Thyroid gland (tissue), 4 donors: Measurements from ENCODE around the gene NAGS. TPM values are rescaled to one million over a fixed set of nuclear protein-coding genes. Genes with fewer than 3 reads are reported as not detected.

Experiments
- DNase-seq, 2 donors: peaks; one replicate each; pipeline ENCODE4 v3.0.0-alpha.2; 2019
- H3K27ac ChIP-seq, 3 donors: fragments of 200-600 bp; sonication (generic); 1 replicate in 2 of 3; 2 replicates in 1 of 3; pipeline ENCODE4 v1.5.1; 2016 to 2019; ENCODE audit warnings: mild to moderate bottlenecking in 1 of 3, moderate library complexity in 1 of 3
- H3K27me3 ChIP-seq: fragments of 200-600 bp; sonication (generic); one replicate; pipeline ENCODE4 v1.5.1; 2019
- H3K36me3 ChIP-seq, 2 donors: fragments of 200-600 bp; sonication (generic); one replicate each; pipeline ENCODE4 v1.5.1; 2016 to 2019
- H3K4me1 ChIP-seq, 2 donors: fragments of 200-600 bp; sonication (generic); one replicate each; pipeline ENCODE4 v1.5.1; 2017 to 2019
- H3K4me3 ChIP-seq, 3 donors: fragments of 200-600 bp; sonication (generic); replicated peaks in 1 of 3; 1 replicate in 2 of 3; 2 replicates in 1 of 3; pipeline ENCODE4 v1.5.1; 2016; ENCODE audit warnings: mild to moderate bottlenecking in 1 of 3
- H3K9me3 ChIP-seq: fragments of 200-600 bp; sonication (generic); one replicate; pipeline ENCODE4 v1.5.1; 2017
- CTCF ChIP-seq, 6 experiments: fragments of 200-600 bp in 3 of 6; fragments of 450-650 bp in 3 of 6; sonication (generic) in 3 of 6; IDR thresholded peaks; one replicate each; pipeline ENCODE4 v1.5.1; 2016 to 2019; ENCODE audit warnings: antibody characterized with exemption in 6 of 6, mild to moderate bottlenecking in 2 of 6, inconsistent platforms in 1 of 6, moderate library complexity in 1 of 6
- POLR2A ChIP-seq, 2 donors: fragments of 450-650 bp; IDR thresholded peaks; one replicate each; pipeline ENCODE4 v1.6.1; 2017; ENCODE audit warnings: antibody characterized with exemption in 2 of 2, mild to moderate bottlenecking in 2 of 2, moderate library complexity in 1 of 2
- WGBS, 2 donors: methylation state at CpG; one replicate each; pipeline ENCODE4 v1.1.5; 2017; 5-methylcytosine and 5-hydroxymethylcytosine counted together
- intact Hi-C: fragments of 100-400 bp; cut with DNase I; formaldehyde crosslinking; loops from one replicate; pipeline ENCODE4 v1.15.1; 2023
- total RNA-seq, 4 donors: library from RNA; depleted of rRNA; stranded (reverse); fragments of >200 nt; gene quantifications; one replicate each; pipeline ENCODE4 v1.2.3, GENCODE V29; 2016

The NAGS gene
- total RNA-seq, 4 donors from 2014 or later, result 11.9 to 19.2 (median 14.5) TPM

- WGBS, 2 donors, result 0% methylated on average over 21 to 27 of the region's 40 CpGs
- Histone ChIP-seq H3K4me1 (peaks cover 28 to 36% of the 10 kb centered on the region in 2 donors), H3K4me3 (peak overlapping the region; percentile 4 to 37 (median 36)), H3K36me3 (no peaks in the 10 kb centered on the region), H3K9me3 (no peaks in the 10 kb centered on the region), H3K27ac (peak overlapping the region; percentile 77 to 90 (median 86)), H3K27me3 (no peaks in the 10 kb centered on the region)
- peak; percentile 100 for DNase-seq
- intact Hi-C loops, result no loop called here
- TF ChIP-seq CTCF (IDR thresholded peaks at IDR 0.05) (peak in 5 of 6 experiments; percentile 17 to 60 (median 38)), POLR2A (IDR thresholded peaks at IDR 0.05) (peak in 1 of 2 donors; percentile 75)
Observed at GRCh38 chr17:44006598-44007345, 2.4 kb downstream of the NAGS start.

DNA sequence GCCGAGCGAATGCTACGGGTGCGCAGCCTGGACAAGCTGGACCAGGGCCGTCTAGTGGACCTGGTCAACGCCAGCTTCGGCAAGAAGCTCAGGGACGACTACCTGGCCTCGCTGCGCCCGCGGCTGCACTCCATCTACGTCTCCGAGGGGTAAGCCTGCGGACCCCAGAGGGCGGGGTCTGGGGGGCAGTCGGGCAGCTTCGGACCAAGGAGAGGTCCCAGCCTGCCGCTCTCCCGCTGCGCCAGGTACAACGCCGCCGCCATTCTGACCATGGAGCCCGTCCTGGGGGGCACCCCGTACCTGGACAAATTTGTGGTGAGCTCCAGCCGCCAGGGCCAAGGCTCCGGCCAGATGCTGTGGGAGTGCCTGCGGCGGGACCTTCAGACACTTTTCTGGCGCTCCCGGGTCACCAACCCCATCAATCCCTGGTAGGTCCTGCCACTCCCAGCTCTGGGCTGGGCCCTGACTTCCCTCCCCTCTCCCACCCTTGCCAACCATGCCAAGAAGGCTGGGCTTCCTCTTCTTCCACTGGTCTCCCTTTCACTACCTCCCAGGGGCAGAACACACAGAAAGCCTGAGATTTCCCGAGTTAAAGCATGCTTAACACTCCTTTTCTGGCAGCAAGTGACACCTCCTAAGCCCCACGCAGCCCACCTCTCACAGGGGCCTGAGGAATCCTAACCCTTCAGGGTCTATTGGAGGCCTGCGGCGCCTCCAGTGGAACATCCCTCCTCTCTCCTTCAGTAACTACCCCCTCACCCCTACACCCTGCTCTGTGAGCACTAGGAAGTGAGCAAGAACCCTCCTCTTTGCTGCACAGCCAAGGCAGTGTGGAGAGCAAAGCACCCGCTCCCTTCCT, 3.2 kb downstream of the NAGS start:
- Histone ChIP-seq H3K4me1 (peaks cover 28 to 36% of the 10 kb centered on the region in 2 donors), H3K27me3 (no peaks in the 10 kb centered on the region), H3K36me3 (no peaks in the 10 kb centered on the region), H3K4me3 (peak overlapping the region; percentile 1 to 37 (median 2)), H3K27ac (peak overlapping the region in 2 of 3 donors; percentile 35 to 71), H3K9me3 (no peaks in the 10 kb centered on the region)
- DNase-seq, result peak in 1 of 2 donors; percentile 23
- 12 to 34% methylated on average over 5 to 21 of the region's 37 CpGs for WGBS, 2 donors
- TF ChIP-seq POLR2A (IDR thresholded peaks at IDR 0.05), result no peak
- TF ChIP-seq CTCF (IDR thresholded peaks at IDR 0.05), result no peak
- intact Hi-C loops, result no loop called here

DNA sequence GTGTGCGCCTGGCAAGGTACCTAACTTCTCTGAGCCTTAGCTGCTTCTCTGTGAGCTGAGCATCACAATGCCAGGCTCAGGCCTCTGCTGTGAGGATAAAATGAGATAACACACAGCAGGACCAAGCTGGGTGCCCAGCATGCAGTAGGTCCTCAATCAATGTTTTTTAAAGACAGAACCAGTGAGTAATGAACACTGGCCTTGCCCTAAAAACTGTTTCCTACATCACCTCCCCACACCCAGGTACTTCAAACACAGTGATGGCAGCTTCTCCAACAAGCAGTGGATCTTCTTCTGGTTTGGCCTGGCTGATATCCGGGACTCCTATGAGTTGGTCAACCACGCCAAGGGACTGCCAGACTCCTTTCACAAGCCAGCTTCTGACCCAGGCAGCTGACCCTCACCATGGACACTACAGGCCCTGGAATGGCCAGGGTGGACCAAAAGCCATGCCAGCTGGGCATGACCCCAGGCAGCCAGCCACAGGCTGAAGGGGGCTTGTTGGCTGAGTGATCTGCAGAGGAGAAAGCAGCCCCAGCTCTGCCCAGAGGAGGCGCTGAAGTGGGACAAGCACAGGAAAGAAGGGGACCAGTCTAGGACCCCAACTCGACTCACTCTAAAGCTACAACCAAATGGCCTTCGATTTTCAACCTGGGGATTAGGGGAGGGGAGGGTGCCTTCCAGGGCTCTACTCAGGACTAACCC, 3.9 kb downstream of the NAGS start:
- peaks cover 28 to 36% of the 10 kb centered on the region in 2 donors for H3K4me1 ChIP-seq
- no peak overlapping the region for H3K4me3 ChIP-seq
- H3K27ac ChIP-seq, result no peak overlapping the region
- no peaks in the 10 kb centered on the region for H3K27me3 ChIP-seq
- no peak for DNase-seq
- TF ChIP-seq POLR2A (IDR thresholded peaks at IDR 0.05) (no peak), CTCF (IDR thresholded peaks at IDR 0.05) (no peak)
- intact Hi-C loops, result no loop called here
- 66 to 68% methylated on average over 4 to 5 of the region's 6 CpGs for WGBS, 2 donors
- H3K9me3 ChIP-seq, result no peaks in the 10 kb centered on the region
- no peaks in the 10 kb centered on the region for H3K36me3 ChIP-seq

GRCh38 chr17:44010966-44011647, 6.7 kb downstream of the NAGS start:
- no peaks in the 10 kb centered on the region for H3K27me3 ChIP-seq
- 55 to 63% methylated on average over 3 to 4 of the region's 4 CpGs for WGBS, 2 donors
- TF ChIP-seq POLR2A (IDR thresholded peaks at IDR 0.05) (no peak), CTCF (IDR thresholded peaks at IDR 0.05) (no peak)
- intact Hi-C loops, result loop anchor here (10.0 kb wide), 1 partner anchor 114 kb away; the partner anchor contains the start of gene HDAC5
- no peak for DNase-seq
- H3K9me3 ChIP-seq, result no peaks in the 10 kb centered on the region
- no peak overlapping the region for H3K4me3 ChIP-seq
- no peaks in the 10 kb centered on the region for H3K36me3 ChIP-seq
- H3K4me1 ChIP-seq, result peaks cover 19 to 30% of the 10 kb centered on the region in 2 donors
- no peak overlapping the region for H3K27ac ChIP-seq
